Measurements from ENCODE around the gene LRP5. TPM values are rescaled to one million over a fixed set of nuclear protein-coding genes. Genes with fewer than 3 reads are reported as not detected.

Gene LRP5
- total RNA-seq, 1 experiment from 2014 or later: 55.2 TPM

DNA sequence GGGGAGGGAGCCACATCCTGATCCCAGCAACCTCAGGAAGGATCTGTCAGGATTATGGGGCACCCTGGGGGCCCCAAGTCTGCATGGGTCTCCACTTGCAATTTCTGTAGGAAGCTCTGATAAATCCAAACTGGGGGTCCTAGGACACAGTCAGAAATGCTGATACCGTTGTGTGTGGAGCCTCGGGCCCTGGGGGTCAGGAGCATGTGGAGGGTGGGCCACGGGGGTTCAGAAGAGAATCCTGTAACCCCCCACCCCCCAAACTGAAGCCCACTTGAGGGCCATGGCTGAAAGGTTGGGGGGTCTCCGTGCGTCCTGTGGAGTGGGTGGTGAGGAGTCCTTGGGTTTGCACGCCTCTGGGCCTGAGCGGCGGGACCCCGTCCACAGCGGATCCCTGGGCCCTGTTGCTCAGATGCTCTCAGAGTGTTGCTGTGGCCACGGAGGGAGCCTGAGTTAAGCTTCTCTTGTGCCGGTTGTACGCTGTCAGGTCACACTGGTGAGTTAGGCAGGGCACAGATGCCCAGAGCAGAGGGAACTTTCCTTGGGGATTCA lies 72.2 kb downstream of the LRP5 start:
- H3K4me3 ChIP-seq (replicated peaks in 1 of 2; ENCODE audit: low read depth in 1 of 2, low read length in 2 of 2): no peak overlapping the region
- intact Hi-C loops (cut with micrococcal nuclease): loop anchor here (2.0 to 10.0 kb wide), 2 partner anchors 70 to 128 kb away; partner anchors contain the start of gene LRP5
- no peak overlapping the region for H3K27ac ChIP-seq (ENCODE audit: low read depth, low read length)
- H2AFZ ChIP-seq (ENCODE audit: low read depth, low read length, poor library complexity, severe bottlenecking): no peak overlapping the region
- no peaks in the 10 kb centered on the region for H3K9me3 ChIP-seq (ENCODE audit: control insufficient read depth in 1 of 2, insufficient read depth in 1 of 2, low read depth in 1 of 2, low read length in 2 of 2)
- ChIA-PET RAD21 (ENCODE audit: low non-redundant PET in 1 of 2, low total read pairs in 2 of 2, uncharacterized antibody in 2 of 2, unreplicated experiment in 2 of 2) (no interaction called here), CTCF (no interaction called here), POLR2A (no interaction called here)
- no peaks in the 10 kb centered on the region for H4K20me1 ChIP-seq (ENCODE audit: insufficient read depth)
- H3K27me3 ChIP-seq (ENCODE audit: insufficient read depth, low read length): no peaks in the 10 kb centered on the region
- H3K4me2 ChIP-seq (ENCODE audit: low read length): no peak overlapping the region
- TF ChIP-seq, protein P1, sequence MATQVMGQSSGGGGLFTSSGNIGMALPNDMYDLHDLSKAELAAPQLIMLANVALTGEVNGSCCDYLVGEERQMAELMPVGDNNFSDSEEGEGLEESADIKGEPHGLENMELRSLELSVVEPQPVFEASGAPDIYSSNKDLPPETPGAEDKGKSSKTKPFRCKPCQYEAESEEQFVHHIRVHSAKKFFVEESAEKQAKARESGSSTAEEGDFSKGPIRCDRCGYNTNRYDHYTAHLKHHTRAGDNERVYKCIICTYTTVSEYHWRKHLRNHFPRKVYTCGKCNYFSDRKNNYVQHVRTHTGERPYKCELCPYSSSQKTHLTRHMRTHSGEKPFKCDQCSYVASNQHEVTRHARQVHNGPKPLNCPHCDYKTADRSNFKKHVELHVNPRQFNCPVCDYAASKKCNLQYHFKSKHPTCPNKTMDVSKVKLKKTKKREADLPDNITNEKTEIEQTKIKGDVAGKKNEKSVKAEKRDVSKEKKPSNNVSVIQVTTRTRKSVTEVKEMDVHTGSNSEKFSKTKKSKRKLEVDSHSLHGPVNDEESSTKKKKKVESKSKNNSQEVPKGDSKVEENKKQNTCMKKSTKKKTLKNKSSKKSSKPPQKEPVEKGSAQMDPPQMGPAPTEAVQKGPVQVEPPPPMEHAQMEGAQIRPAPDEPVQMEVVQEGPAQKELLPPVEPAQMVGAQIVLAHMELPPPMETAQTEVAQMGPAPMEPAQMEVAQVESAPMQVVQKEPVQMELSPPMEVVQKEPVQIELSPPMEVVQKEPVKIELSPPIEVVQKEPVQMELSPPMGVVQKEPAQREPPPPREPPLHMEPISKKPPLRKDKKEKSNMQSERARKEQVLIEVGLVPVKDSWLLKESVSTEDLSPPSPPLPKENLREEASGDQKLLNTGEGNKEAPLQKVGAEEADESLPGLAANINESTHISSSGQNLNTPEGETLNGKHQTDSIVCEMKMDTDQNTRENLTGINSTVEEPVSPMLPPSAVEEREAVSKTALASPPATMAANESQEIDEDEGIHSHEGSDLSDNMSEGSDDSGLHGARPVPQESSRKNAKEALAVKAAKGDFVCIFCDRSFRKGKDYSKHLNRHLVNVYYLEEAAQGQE (IDR thresholded peaks at IDR 0.05; ENCODE audit: low read depth): no peak
- no peak for TF ChIP-seq POLR2A (IDR thresholded peaks at IDR 0.05; ENCODE audit: borderline replicate concordance, extremely low read depth, insufficient read depth, insufficient read length)
- TF ChIP-seq EZH2 (IDR thresholded peaks at IDR 0.05): no peak
- H3K4me1 ChIP-seq (ENCODE audit: control insufficient read depth in 1 of 2, insufficient read depth in 2 of 2, low read length in 2 of 2): no peaks in the 10 kb centered on the region; a peak in 1 of 4 replicates
- no peak for DNase-seq (ENCODE audit: low read depth, low spot score)
- peaks cover 9% of the 10 kb centered on the region; the same call in 1 of the 2 replicates for H3K79me2 ChIP-seq (ENCODE audit: insufficient read depth, low read length)
- BruUV-seq (replicated peaks): no TSS peak
- no peak for ATAC-seq
- no peaks in the 10 kb centered on the region for H3K9me2 ChIP-seq (ENCODE audit: insufficient read depth)
- no peak overlapping the region for H3K9ac ChIP-seq (ENCODE audit: low read length)
- peaks cover 3 to 5% of the 10 kb centered on the region in 2 experiments; a peak in 2 of 4 replicates for H3K36me3 ChIP-seq (ENCODE audit: control insufficient read depth in 1 of 2, insufficient read depth in 2 of 2, low read length in 2 of 2)

DNA sequence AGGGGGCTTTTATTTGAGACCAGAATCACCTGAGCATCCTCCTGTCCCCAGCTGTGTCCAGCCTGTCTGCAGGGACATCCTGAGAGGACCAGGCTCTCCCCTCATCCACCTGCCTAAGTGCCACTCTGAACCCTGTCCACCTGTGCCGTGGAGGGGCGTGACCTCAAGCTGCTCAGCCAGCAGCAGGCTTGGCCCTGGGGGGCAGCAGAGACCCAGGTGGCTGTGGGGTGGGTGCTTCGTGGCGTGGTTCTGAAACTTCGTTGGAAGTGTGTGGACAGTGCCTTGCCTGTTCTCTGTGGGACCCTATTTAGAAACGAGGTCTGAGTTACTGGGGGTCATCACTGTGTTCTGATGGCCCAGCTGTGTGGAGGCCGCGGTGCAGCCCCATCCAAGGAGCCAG lies 72.7 kb downstream of the LRP5 start:
- Histone ChIP-seq H3K9me2 (ENCODE audit: insufficient read depth) (no peaks in the 10 kb centered on the region), H3K4me3 (replicated peaks in 1 of 2; ENCODE audit: low read depth in 1 of 2, low read length in 2 of 2) (no peak overlapping the region), H3K27me3 (ENCODE audit: insufficient read depth, low read length) (no peaks in the 10 kb centered on the region), H3K79me2 (ENCODE audit: insufficient read depth, low read length) (peaks cover 9% of the 10 kb centered on the region; the same call in 1 of the 2 replicates), H3K9ac (ENCODE audit: low read length) (no peak overlapping the region), H2AFZ (ENCODE audit: low read depth, low read length, poor library complexity, severe bottlenecking) (no peak overlapping the region), H3K4me1 (ENCODE audit: control insufficient read depth in 1 of 2, insufficient read depth in 2 of 2, low read length in 2 of 2) (no peaks in the 10 kb centered on the region; a peak in 1 of 4 replicates), H3K36me3 (ENCODE audit: control insufficient read depth in 1 of 2, insufficient read depth in 2 of 2, low read length in 2 of 2) (peaks cover 3 to 6% of the 10 kb centered on the region in 2 experiments; a peak in 2 of 4 replicates), H4K20me1 (ENCODE audit: insufficient read depth) (no peaks in the 10 kb centered on the region), H3K9me3 (ENCODE audit: control insufficient read depth in 1 of 2, insufficient read depth in 1 of 2, low read depth in 1 of 2, low read length in 2 of 2) (no peaks in the 10 kb centered on the region), H3K27ac (ENCODE audit: low read depth, low read length) (no peak overlapping the region), H3K4me2 (ENCODE audit: low read length) (no peak overlapping the region)
- intact Hi-C loops (cut with micrococcal nuclease): loop anchor here (2.0 to 10.0 kb wide), 2 partner anchors 70 to 128 kb away; partner anchors contain the start of gene LRP5
- BruUV-seq (replicated peaks): no TSS peak
- TF ChIP-seq ZFX (IDR thresholded peaks at IDR 0.05) (no peak), POLR2A (IDR thresholded peaks at IDR 0.05; ENCODE audit: borderline replicate concordance, extremely low read depth, insufficient read depth, insufficient read length) (no peak), EZH2 (IDR thresholded peaks at IDR 0.05) (no peak), RAD21 (IDR thresholded peaks at IDR 0.05; ENCODE audit: low read depth) (no peak), POLR2AphosphoS5 (IDR thresholded peaks at IDR 0.05; ENCODE audit: low read depth, low read length) (no peak), CBX3 (IDR thresholded peaks at IDR 0.05; ENCODE audit: low read depth) (no peak), SP1 (IDR thresholded peaks at IDR 0.05; ENCODE audit: low read depth) (no peak)
- TF ChIP-seq, protein P1 (IDR thresholded peaks at IDR 0.05; ENCODE audit: low read depth): no peak
- POLR2A ChIA-PET: no interaction called here
- ATAC-seq: no peak
- RAD21 ChIA-PET (ENCODE audit: low non-redundant PET in 1 of 2, low total read pairs in 2 of 2, uncharacterized antibody in 2 of 2, unreplicated experiment in 2 of 2): no interaction called here
- DNase-seq (ENCODE audit: low read depth, low spot score): no peak
- CTCF ChIA-PET: no interaction called here

Data from HCT116 (cell line).